GM23248 (cell line): ENCODE data around the gene CCDC107.

Experiments used
- EZH2 ChIP-seq: fragments of 200-600 bp; sonication (generic); IDR thresholded peaks from 2 replicates; pipeline ENCODE4 v1.6.1; 2018; ENCODE audit warnings: antibody characterized with exemption, mild to moderate bottlenecking; ENCODE audit not compliant: insufficient read depth, poor library complexity, severe bottlenecking
- EZH2phosphoT487 ChIP-seq: fragments of 200-600 bp; sonication (generic); IDR thresholded peaks from 2 replicates; pipeline ENCODE4 v1.6.1; 2018; ENCODE audit warnings: antibody characterized with exemption, moderate library complexity, mild to moderate bottlenecking, low read depth; ENCODE audit not compliant: insufficient read depth

GRCh38 chr9:35619800-35620158, 38.3 kb upstream of the CCDC107 start:
- no peak for TF ChIP-seq EZH2
- no peak for TF ChIP-seq EZH2phosphoT487
